ENCODE measurements around the gene NRP2. TPM values are rescaled to one million over a fixed set of nuclear protein-coding genes. Genes with fewer than 3 reads are reported as not detected.

Gene NRP2
- total RNA-seq, 1 experiment from 2014 or later: 1.2 TPM

GRCh38 chr2:205834796-205835195 is 152.5 kb downstream of the NRP2 start:
- no peaks in the 10 kb centered on the region for H3K4me1 ChIP-seq (ENCODE audit: control insufficient read depth in 1 of 2, insufficient read depth in 2 of 2, low read length in 2 of 2)
- no peaks in the 10 kb centered on the region for H3K36me3 ChIP-seq (ENCODE audit: control insufficient read depth in 1 of 2, insufficient read depth in 2 of 2, low read length in 2 of 2)
- no peak for TF ChIP-seq MAX (IDR thresholded peaks at IDR 0.05)
- TF ChIP-seq TCF7L2 (IDR thresholded peaks at IDR 0.05; ENCODE audit: borderline replicate concordance, extremely low read depth, insufficient read depth, insufficient read length): no peak
- TF ChIP-seq JUND (IDR thresholded peaks at IDR 0.05): no peak
- no peak for TF ChIP-seq SP1 (IDR thresholded peaks at IDR 0.05; ENCODE audit: low read depth)
- no peak for TF ChIP-seq POLR2A (IDR thresholded peaks at IDR 0.05; ENCODE audit: borderline replicate concordance, extremely low read depth, insufficient read depth, insufficient read length)
- TF ChIP-seq ZBTB33 (IDR thresholded peaks at IDR 0.05; ENCODE audit: extremely low read depth, insufficient replicate concordance, low read length): no peak
- no peak for TF ChIP-seq SIN3A (IDR thresholded peaks at IDR 0.05; ENCODE audit: low read depth)
- TF ChIP-seq SRF (IDR thresholded peaks at IDR 0.05; ENCODE audit: low read depth): no peak
- TF ChIP-seq FOSL1 (IDR thresholded peaks at IDR 0.05; ENCODE audit: low read depth): no peak
- H3K4me3 ChIP-seq (replicated peaks in 1 of 2; ENCODE audit: low read depth in 1 of 2, low read length in 2 of 2): no peak overlapping the region
- no peak overlapping the region for H3K9ac ChIP-seq (ENCODE audit: low read length)
- no peaks in the 10 kb centered on the region for H3K9me3 ChIP-seq (ENCODE audit: control insufficient read depth in 1 of 2, insufficient read depth in 1 of 2, low read depth in 1 of 2, low read length in 2 of 2)
- H3K9me2 ChIP-seq (ENCODE audit: insufficient read depth): no peaks in the 10 kb centered on the region
- H2AFZ ChIP-seq (ENCODE audit: low read depth, low read length, poor library complexity, severe bottlenecking): no peak overlapping the region
- POLR2A ChIA-PET: no interaction called here
- H3K4me2 ChIP-seq (ENCODE audit: low read length): no peak overlapping the region
- no TSS peak for BruUV-seq (replicated peaks)
- no peaks in the 10 kb centered on the region for H3K27me3 ChIP-seq (ENCODE audit: insufficient read depth, low read length)
- no peak for ATAC-seq
- DNase-seq (ENCODE audit: low read depth, low spot score): no peak
- H3K79me2 ChIP-seq (ENCODE audit: insufficient read depth, low read length): no peaks in the 10 kb centered on the region
- intact Hi-C loops (cut with micrococcal nuclease): no loop called here
- H3K27ac ChIP-seq (ENCODE audit: low read depth, low read length): no peak overlapping the region
- no peaks in the 10 kb centered on the region for H4K20me1 ChIP-seq (ENCODE audit: insufficient read depth)
- RAD21 ChIA-PET (ENCODE audit: low non-redundant PET in 1 of 2, low total read pairs in 2 of 2, uncharacterized antibody in 2 of 2, unreplicated experiment in 2 of 2): no interaction called here
- CTCF ChIA-PET: no interaction called here

GRCh38 chr2:205835251-205835791 is 153.0 kb downstream of the NRP2 start:
- CTCF ChIA-PET: no interaction called here

More at GRCh38 chr2:205835251-205835791, 153.0 kb downstream of the NRP2 start:
- no TSS peak for BruUV-seq (replicated peaks)
- Histone ChIP-seq H3K4me1 (ENCODE audit: control insufficient read depth in 1 of 2, insufficient read depth in 2 of 2, low read length in 2 of 2) (no peaks in the 10 kb centered on the region), H3K79me2 (ENCODE audit: insufficient read depth, low read length) (no peaks in the 10 kb centered on the region), H3K27ac (ENCODE audit: low read depth, low read length) (no peak overlapping the region), H3K9me2 (ENCODE audit: insufficient read depth) (no peaks in the 10 kb centered on the region), H3K9ac (ENCODE audit: low read length) (no peak overlapping the region), H3K27me3 (ENCODE audit: insufficient read depth, low read length) (no peaks in the 10 kb centered on the region), H2AFZ (ENCODE audit: low read depth, low read length, poor library complexity, severe bottlenecking) (no peak overlapping the region), H4K20me1 (ENCODE audit: insufficient read depth) (no peaks in the 10 kb centered on the region), H3K9me3 (ENCODE audit: control insufficient read depth in 1 of 2, insufficient read depth in 1 of 2, low read depth in 1 of 2, low read length in 2 of 2) (no peaks in the 10 kb centered on the region), H3K36me3 (ENCODE audit: control insufficient read depth in 1 of 2, insufficient read depth in 2 of 2, low read length in 2 of 2) (no peaks in the 10 kb centered on the region), H3K4me3 (replicated peaks in 1 of 2; ENCODE audit: low read depth in 1 of 2, low read length in 2 of 2) (no peak overlapping the region), H3K4me2 (ENCODE audit: low read length) (no peak overlapping the region)
- ATAC-seq (no peak), DNase-seq (ENCODE audit: low read depth, low spot score) (no peak)
- ChIA-PET RAD21 (ENCODE audit: low non-redundant PET in 1 of 2, low total read pairs in 2 of 2, uncharacterized antibody in 2 of 2, unreplicated experiment in 2 of 2) (no interaction called here), POLR2A (no interaction called here)
- TF ChIP-seq CBX3 (IDR thresholded peaks at IDR 0.05; ENCODE audit: low read depth) (no peak), POLR2AphosphoS5 (IDR thresholded peaks at IDR 0.05; ENCODE audit: low read depth, low read length) (no peak), SRF (IDR thresholded peaks at IDR 0.05; ENCODE audit: low read depth) (no peak), EZH2 (IDR thresholded peaks at IDR 0.05) (no peak), CEBPB (IDR thresholded peaks at IDR 0.05; ENCODE audit: low read depth) (no peak), CTCF (IDR thresholded peaks at IDR 0.05 in 2 of 3, conservative IDR thresholded peaks at IDR 0.05 in 1 of 3; ENCODE audit: borderline replicate concordance in 1 of 3, insufficient read depth in 1 of 3, low read depth in 2 of 3, low read length in 2 of 3) (no peak), POLR2A (IDR thresholded peaks at IDR 0.05; ENCODE audit: borderline replicate concordance, extremely low read depth, insufficient read depth, insufficient read length) (no peak), ZNF274 (IDR thresholded peaks at IDR 0.05; ENCODE audit: low read depth, low read length) (no peak), SP1 (IDR thresholded peaks at IDR 0.05; ENCODE audit: low read depth) (no peak)
- intact Hi-C loops (cut with micrococcal nuclease): no loop called here

Measured in HCT116 (cell line).